Measurements from ENCODE around the gene PCARE. TPM values are rescaled to one million over a fixed set of nuclear protein-coding genes. Genes with fewer than 3 reads are reported as not detected.

PCARE gene
- total and polyA plus RNA-seq, 4 donors, result not detected

DNA sequence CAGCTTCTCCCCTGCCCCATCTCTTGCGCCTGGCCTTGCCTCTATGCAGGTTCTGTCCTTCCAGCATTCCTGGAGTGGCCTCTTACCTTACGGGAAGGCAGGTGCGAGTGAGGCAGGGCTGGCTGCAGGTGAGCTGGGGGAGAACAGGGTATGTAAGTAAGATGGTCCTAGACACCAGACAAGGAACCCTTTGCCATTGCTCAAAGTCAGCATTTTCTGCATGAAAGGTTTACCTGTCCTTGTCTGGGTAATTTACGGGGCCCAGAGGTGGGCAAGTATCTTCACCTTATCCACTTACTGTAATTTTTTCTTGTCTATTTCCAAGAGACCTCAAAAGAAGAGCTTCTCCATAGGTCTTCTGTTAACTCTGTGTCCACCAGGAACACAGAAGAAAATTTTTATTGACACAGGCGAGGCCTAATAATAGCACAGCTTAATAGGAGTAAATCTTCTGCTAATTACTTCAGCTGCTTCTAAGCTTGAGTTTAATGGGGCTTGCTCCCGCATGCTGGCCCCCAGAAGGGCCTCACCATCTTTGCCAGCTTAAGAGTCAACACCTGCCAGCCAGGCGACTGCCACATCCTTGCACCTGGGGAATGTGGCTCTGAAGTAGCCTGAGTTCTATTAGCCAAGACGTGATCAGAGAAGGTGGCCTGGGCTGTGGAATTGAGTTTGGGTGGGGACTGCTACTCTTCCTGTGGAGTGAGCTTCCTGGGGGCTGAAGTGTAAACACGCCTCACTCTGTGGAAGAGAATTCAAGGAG, 27.1 kb downstream of the PCARE start:
- DNase-seq (ENCODE audit: low spot score), result no peak
- no peak overlapping the region for H3K4me3 ChIP-seq (ENCODE audit: low read depth in 1 of 3, low read length in 3 of 3)
- H3K9ac ChIP-seq (ENCODE audit: low read depth in 1 of 2, low read length in 2 of 2), result no peak overlapping the region
- no peak overlapping the region for H3K27ac ChIP-seq (ENCODE audit: low read depth in 1 of 2, low read length in 2 of 2)
- H3K36me3 ChIP-seq (ENCODE audit: control insufficient read depth in 4 of 4, insufficient read depth in 3 of 4, low read depth in 1 of 4, low read length in 3 of 4), result no peaks in the 10 kb centered on the region
- H3K9me3 ChIP-seq (ENCODE audit: control insufficient read depth in 4 of 4, low read length in 3 of 4), result no peaks in the 10 kb centered on the region
- H3K27me3 ChIP-seq (ENCODE audit: control insufficient read depth in 4 of 4, insufficient read depth in 4 of 4, low read length in 3 of 4), result no peaks in the 10 kb centered on the region
- no peaks in the 10 kb centered on the region for H3K4me1 ChIP-seq (ENCODE audit: control insufficient read depth in 4 of 4, insufficient read depth in 4 of 4, low read length in 3 of 4)
- 93% methylated on average over 9 of the region's 9 CpGs for WGBS
- no peak for TF ChIP-seq YY1 (IDR thresholded peaks at IDR 0.05)

GRCh38 chr2:29046321-29046720, 28.0 kb downstream of the PCARE start:
- 91% methylated on average over 2 of the region's 2 CpGs for WGBS

GRCh38 chr2:29044459-29044858, 29.9 kb downstream of the PCARE start:
- H3K4me3 ChIP-seq (ENCODE audit: low read depth in 1 of 3, low read length in 3 of 3), result no peak overlapping the region
- no peak for TF ChIP-seq GABPA (IDR thresholded peaks at IDR 0.05 in 1 of 2, conservative IDR thresholded peaks at IDR 0.05 in 1 of 2)
- no peak for TF ChIP-seq YY1 (IDR thresholded peaks at IDR 0.05)
- TF ChIP-seq FOXA1 (IDR thresholded peaks at IDR 0.05), result no peak
- no peak for TF ChIP-seq CTCF (IDR thresholded peaks at IDR 0.05; ENCODE audit: low read depth, low read length, missing input control)
- TF ChIP-seq, protein P1, sequence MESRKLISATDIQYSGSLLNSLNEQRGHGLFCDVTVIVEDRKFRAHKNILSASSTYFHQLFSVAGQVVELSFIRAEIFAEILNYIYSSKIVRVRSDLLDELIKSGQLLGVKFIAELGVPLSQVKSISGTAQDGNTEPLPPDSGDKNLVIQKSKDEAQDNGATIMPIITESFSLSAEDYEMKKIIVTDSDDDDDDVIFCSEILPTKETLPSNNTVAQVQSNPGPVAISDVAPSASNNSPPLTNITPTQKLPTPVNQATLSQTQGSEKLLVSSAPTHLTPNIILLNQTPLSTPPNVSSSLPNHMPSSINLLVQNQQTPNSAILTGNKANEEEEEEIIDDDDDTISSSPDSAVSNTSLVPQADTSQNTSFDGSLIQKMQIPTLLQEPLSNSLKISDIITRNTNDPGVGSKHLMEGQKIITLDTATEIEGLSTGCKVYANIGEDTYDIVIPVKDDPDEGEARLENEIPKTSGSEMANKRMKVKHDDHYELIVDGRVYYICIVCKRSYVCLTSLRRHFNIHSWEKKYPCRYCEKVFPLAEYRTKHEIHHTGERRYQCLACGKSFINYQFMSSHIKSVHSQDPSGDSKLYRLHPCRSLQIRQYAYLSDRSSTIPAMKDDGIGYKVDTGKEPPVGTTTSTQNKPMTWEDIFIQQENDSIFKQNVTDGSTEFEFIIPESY (IDR thresholded peaks at IDR 0.05), result no peak
- TF ChIP-seq ATF3 (IDR thresholded peaks at IDR 0.05), result no peak
- no peak for TF ChIP-seq RAD21 (IDR thresholded peaks at IDR 0.05)
- H3K27me3 ChIP-seq (ENCODE audit: control insufficient read depth in 4 of 4, insufficient read depth in 4 of 4, low read length in 3 of 4), result no peaks in the 10 kb centered on the region
- no peaks in the 10 kb centered on the region for H3K9me3 ChIP-seq (ENCODE audit: control insufficient read depth in 4 of 4, low read length in 3 of 4)
- H3K9ac ChIP-seq (ENCODE audit: low read depth in 1 of 2, low read length in 2 of 2), result no peak overlapping the region
- H3K27ac ChIP-seq (ENCODE audit: low read depth in 1 of 2, low read length in 2 of 2), result no peak overlapping the region
- no peaks in the 10 kb centered on the region for H3K36me3 ChIP-seq (ENCODE audit: control insufficient read depth in 4 of 4, insufficient read depth in 3 of 4, low read depth in 1 of 4, low read length in 3 of 4)
- no peaks in the 10 kb centered on the region for H3K4me1 ChIP-seq (ENCODE audit: control insufficient read depth in 4 of 4, insufficient read depth in 4 of 4, low read length in 3 of 4)
- DNase-seq (ENCODE audit: low spot score), result no peak
- WGBS, result 90% methylated on average over 4 of the region's 4 CpGs

More at GRCh38 chr2:29046321-29046720, 28.0 kb downstream of the PCARE start:
- TF ChIP-seq, protein P2, sequence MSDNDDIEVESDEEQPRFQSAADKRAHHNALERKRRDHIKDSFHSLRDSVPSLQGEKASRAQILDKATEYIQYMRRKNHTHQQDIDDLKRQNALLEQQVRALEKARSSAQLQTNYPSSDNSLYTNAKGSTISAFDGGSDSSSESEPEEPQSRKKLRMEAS (IDR thresholded peaks at IDR 0.05), result no peak
- TF ChIP-seq FOXA1 (IDR thresholded peaks at IDR 0.05) (no peak), FOXA2 (IDR thresholded peaks at IDR 0.05) (no peak)
- Histone ChIP-seq H3K4me1 (ENCODE audit: control insufficient read depth in 4 of 4, insufficient read depth in 4 of 4, low read length in 3 of 4) (no peaks in the 10 kb centered on the region), H3K36me3 (ENCODE audit: control insufficient read depth in 4 of 4, insufficient read depth in 3 of 4, low read depth in 1 of 4, low read length in 3 of 4) (no peaks in the 10 kb centered on the region), H3K27me3 (ENCODE audit: control insufficient read depth in 4 of 4, insufficient read depth in 4 of 4, low read length in 3 of 4) (no peaks in the 10 kb centered on the region), H3K9me3 (ENCODE audit: control insufficient read depth in 4 of 4, low read length in 3 of 4) (no peaks in the 10 kb centered on the region), H3K9ac (ENCODE audit: low read depth in 1 of 2, low read length in 2 of 2) (no peak overlapping the region), H3K4me3 (ENCODE audit: low read depth in 1 of 3, low read length in 3 of 3) (no peak overlapping the region), H3K27ac (ENCODE audit: low read depth in 1 of 2, low read length in 2 of 2) (no peak overlapping the region)
- DNase-seq (ENCODE audit: low spot score), result no peak
